Left lung (tissue), 10 donors: ENCODE measurements around the gene SIRPA. TPM values are rescaled to one million over a fixed set of nuclear protein-coding genes. Genes with fewer than 3 reads are reported as not detected.

Experiments
- ATAC-seq: fragments of 200-7000 bp; cut with Tn5 transposase; one replicate; pipeline ENCODE4 v1.9.1; 2020; ENCODE audit warnings: moderate library complexity
- DNase-seq, 4 donors: peaks; one replicate each; pipeline ENCODE4 v3.0.0-alpha.2; 2013 to 2020
- H3K27ac ChIP-seq, 2 donors: fragments of 200-600 bp; sonication (generic) in 1 of 2; one replicate each; pipeline versions ENCODE4 v1.5.0 to v1.8.0; 2020 to 2021
- H3K27me3 ChIP-seq, 2 donors: fragments of 200-600 bp; sonication (generic) in 1 of 2; one replicate each; pipeline versions ENCODE4 v1.5.0 to v1.8.0; 2020 to 2021
- H3K36me3 ChIP-seq, 2 donors: fragments of 200-600 bp; sonication (generic) in 1 of 2; one replicate each; pipeline versions ENCODE4 v1.5.0 to v1.8.0; 2020 to 2021
- H3K4me1 ChIP-seq, 2 donors: fragments of 200-600 bp; one replicate each; pipeline ENCODE4 v1.8.0; 2021
- H3K4me3 ChIP-seq, 2 donors: fragments of 200-600 bp; sonication (generic) in 1 of 2; one replicate each; pipeline versions ENCODE4 v1.5.0 to v1.8.0; 2020 to 2021; ENCODE audit warnings: mild to moderate bottlenecking in 1 of 2
- H3K9me3 ChIP-seq, 2 donors: fragments of 200-600 bp; sonication (generic) in 1 of 2; one replicate each; pipeline versions ENCODE4 v1.5.0 to v1.8.0; 2020 to 2021
- CTCF ChIP-seq, 2 donors: fragments of 200-600 bp; sonication (generic) in 1 of 2; IDR thresholded peaks; one replicate each; pipeline versions ENCODE4 v1.5.0 to v1.8.0; 2021; ENCODE audit warnings: antibody characterized with exemption in 2 of 2
- intact Hi-C, 2 donors: fragments of 100-400 bp; cut with DNase I; formaldehyde crosslinking; loops; one replicate each; pipeline versions ENCODE4 v1.11.2 to v1.14.2; 2022
- polyA plus RNA-seq, 6 donors: library from polyadenylated mRNA; unstranded; fragments of 120-200 nt; gene quantifications; one replicate each; pipeline ENCODE4 v1.2.1, GENCODE V29; 2013; ENCODE audit not compliant: insufficient read length in 6 of 6
- total RNA-seq, 2 donors: library from RNA; stranded (reverse); fragmentation: NEBNext Ultra II Directional; extraction: Animal tissue kit (Norgen Biotek cat#: 25700); gene quantifications; one replicate each; pipeline ENCODE4 v1.2.1, GENCODE V29; 2021
- donor health status: DM: no; HTN: yes; CAD: no.
- donor health status: DM: no; HTN: no; CAD: no.

SIRPA gene
- total and polyA plus RNA-seq, 8 donors = 9.8 to 102 (median 12.4) TPM

DNA sequence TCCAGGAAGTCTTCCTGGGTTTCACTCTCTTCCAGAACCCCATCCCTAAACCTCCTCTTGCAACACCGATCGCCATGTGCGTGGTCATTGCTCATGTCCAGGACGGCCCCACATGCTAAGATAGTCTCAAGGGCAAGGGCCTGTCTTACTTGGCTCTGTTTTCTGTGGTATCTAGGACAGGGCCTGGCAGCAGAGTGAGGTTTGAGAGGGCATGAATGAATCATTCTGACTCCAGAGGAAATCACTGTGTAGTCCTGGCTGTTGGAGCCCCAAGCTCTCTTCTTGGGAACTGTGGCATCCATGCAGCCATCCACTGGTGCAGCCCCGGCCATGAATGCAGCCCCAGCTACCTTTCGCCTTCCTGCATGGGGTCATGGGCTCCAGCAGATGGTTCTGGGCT is 12.4 kb downstream of the SIRPA start:
- Histone ChIP-seq H3K9me3 (no peaks in the 10 kb centered on the region), H3K4me3 (no peak overlapping the region), H3K36me3 (peaks cover 0 to 53% of the 10 kb centered on the region in 2 donors), H3K27me3 (peaks cover 0 to 48% of the 10 kb centered on the region in 2 donors), H3K27ac (no peak overlapping the region), H3K4me1 (peaks cover 0 to 4% of the 10 kb centered on the region in 2 donors)
- no peak for TF ChIP-seq CTCF (IDR thresholded peaks at IDR 0.05)
- intact Hi-C loops = no loop called here
- DNase-seq (no peak), ATAC-seq (peak; percentile 32)

- ATAC-seq (no peak), DNase-seq (no peak)
- peaks cover 0 to 4% of the 10 kb centered on the region in 2 donors for H3K4me1 ChIP-seq
- intact Hi-C loops = no loop called here
- TF ChIP-seq CTCF (IDR thresholded peaks at IDR 0.05) = no peak
- H3K27me3 ChIP-seq = peaks cover 0 to 42% of the 10 kb centered on the region in 2 donors
- no peaks in the 10 kb centered on the region for H3K9me3 ChIP-seq
- H3K4me3 ChIP-seq = no peak overlapping the region
- H3K36me3 ChIP-seq = peaks cover 0 to 57% of the 10 kb centered on the region in 2 donors
- H3K27ac ChIP-seq = no peak overlapping the region
These were observed 13.0 kb downstream of the SIRPA start for GRCh38 chr20:1908191-1908590.

GRCh38 chr20:1909097-1909496 is 13.9 kb downstream of the SIRPA start:
- peaks cover 0 to 63% of the 10 kb centered on the region in 2 donors for H3K36me3 ChIP-seq
- no peak for TF ChIP-seq CTCF (IDR thresholded peaks at IDR 0.05)
- DNase-seq = no peak
- no peaks in the 10 kb centered on the region for H3K9me3 ChIP-seq
- no peak overlapping the region for H3K4me3 ChIP-seq
- peaks cover 0 to 33% of the 10 kb centered on the region in 2 donors for H3K27me3 ChIP-seq
- ATAC-seq = no peak
- intact Hi-C loops = no loop called here
- H3K27ac ChIP-seq = no peak overlapping the region
- H3K4me1 ChIP-seq = peaks cover 0 to 4% of the 10 kb centered on the region in 2 donors

DNA sequence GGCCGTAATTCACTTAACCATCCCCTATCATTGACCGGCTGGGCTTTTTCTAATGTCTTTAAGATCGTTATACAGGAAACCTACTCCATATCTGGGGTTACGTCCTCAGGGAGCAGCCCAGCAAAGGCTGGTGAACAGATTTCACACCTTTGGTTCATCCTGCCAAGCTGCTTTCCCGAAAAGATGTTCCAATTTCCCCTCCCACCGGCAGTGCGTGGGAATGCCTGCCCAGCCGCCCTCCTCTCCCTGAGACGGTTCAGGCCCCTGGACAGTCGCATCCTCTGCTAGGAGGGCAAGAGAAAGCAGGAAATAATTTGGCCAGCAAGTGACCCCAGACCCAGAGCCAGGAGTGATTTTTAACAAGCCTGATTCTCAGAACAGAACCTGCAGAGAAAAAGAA is 16.3 kb downstream of the SIRPA start:
- ATAC-seq (no peak), DNase-seq (no peak)
- Histone ChIP-seq H3K36me3 (peaks cover 0 to 51% of the 10 kb centered on the region in 2 donors), H3K4me3 (no peak overlapping the region), H3K4me1 (no peaks in the 10 kb centered on the region), H3K9me3 (no peaks in the 10 kb centered on the region), H3K27ac (no peak overlapping the region), H3K27me3 (peaks cover 0 to 24% of the 10 kb centered on the region in 2 donors)
- no peak for TF ChIP-seq CTCF (IDR thresholded peaks at IDR 0.05)
- intact Hi-C loops = no loop called here

DNA sequence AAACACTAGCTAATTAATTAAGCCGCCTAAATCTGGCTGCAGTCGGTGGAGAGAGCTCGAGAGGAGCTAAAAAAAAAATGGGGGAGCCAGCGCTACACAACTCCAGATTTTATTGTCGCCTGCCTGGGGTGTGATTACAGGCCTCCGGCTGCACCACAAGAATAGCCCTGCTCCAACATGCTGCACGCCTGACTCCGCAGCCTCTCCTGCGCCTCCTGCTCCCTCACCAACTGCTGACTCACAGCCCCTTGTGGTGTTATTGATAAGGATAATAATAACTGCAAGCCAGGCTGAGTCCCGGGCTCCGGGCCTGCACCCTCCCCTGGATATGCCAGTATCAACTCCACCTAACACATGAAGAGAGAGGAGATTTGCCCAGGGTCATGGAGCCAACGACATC is 16.8 kb downstream of the SIRPA start:
- DNase-seq = no peak
- no peaks in the 10 kb centered on the region for H3K9me3 ChIP-seq
- H3K4me3 ChIP-seq = no peak overlapping the region
- no peak overlapping the region for H3K27ac ChIP-seq
- peaks cover 0 to 53% of the 10 kb centered on the region in 2 donors for H3K36me3 ChIP-seq
- H3K27me3 ChIP-seq = peaks cover 0 to 24% of the 10 kb centered on the region in 2 donors
- H3K4me1 ChIP-seq = no peaks in the 10 kb centered on the region
- intact Hi-C loops = no loop called here
- TF ChIP-seq CTCF (IDR thresholded peaks at IDR 0.05) = no peak
- no peak for ATAC-seq
